GM12878 (cell line): Measurements from ENCODE around the gene DDX52. TPM values are rescaled to one million over a fixed set of nuclear protein-coding genes. Genes with fewer than 3 reads are reported as not detected.

Source experiments
- ATAC-seq: fragments of 200-7000 bp; cut with Tn5 transposase; 3 replicates; pipeline ENCODE4 v1.9.1; 2020; ENCODE audit warnings: mild to moderate bottlenecking, moderate library complexity
- BruUV-seq: library from RNA; stranded (reverse); fragments of 400-500 nt; replicated peaks from 2 replicates; lab custom pipeline; 2021; lab: Mats Ljungman, UMichigan
- CTCF ChIA-PET: fragments of 300-600 bp; sonication (Branson Sonifier 250); formaldehyde crosslinking; extraction: SDS; loops from one replicate; lab custom pipeline; 2021; ENCODE audit warnings: inconsistent platforms; lab: Yijun Ruan, JAX
- POLR2A ChIA-PET: fragments of 350-600 bp; formaldehyde crosslinking; extraction: SDS; loops from one replicate; lab custom pipeline; 2021; ENCODE audit warnings: inconsistent platforms; lab: Charles Lee
- RAD21 ChIA-PET: fragments of 300-600 bp; sonication (Branson Sonifier 250); formaldehyde crosslinking; loops from one replicate; lab custom pipeline; 2023; ENCODE audit warnings: antibody characterized with exemption; ENCODE audit not compliant: unreplicated experiment; lab: Charles Lee
- SMC1A ChIA-PET: fragments of 300-600 bp; sonication (Branson Sonifier 250); formaldehyde crosslinking; loops from one replicate; lab custom pipeline; 2023; ENCODE audit not compliant: unreplicated experiment, uncharacterized antibody; lab: Charles Lee
- DNase-seq: peaks from one replicate; pipeline ENCODE4 v3.0.0-alpha.2; 2011; ENCODE audit warnings: low read depth, low spot score
- FAIRE-seq: peaks from 3 replicates; lab custom pipeline; 2011; peaks lifted over from hg19 to GRCh38; lab: Jason Lieb, UNC
- H2AFZ ChIP-seq: 2 replicates; pipeline ENCODE4 v1.6.0; 2011; ENCODE audit warnings: low read depth, low read length, control low read depth; ENCODE audit not compliant: control insufficient read depth
- H3K27ac ChIP-seq: 2 replicates; pipeline ENCODE4 v1.5.1; 2011; ENCODE audit warnings: control low read depth; ENCODE audit not compliant: control insufficient read depth, insufficient read depth
- H3K27me3 ChIP-seq, 2 experiments: replicated peaks in 1 of 2; 2 replicates each; pipeline versions ENCODE4 v1.6.0 to v1.6.1; 2011; ENCODE audit warnings: low read length in 1 of 2; ENCODE audit not compliant: control insufficient read depth in 2 of 2, insufficient read depth in 2 of 2
- H3K36me3 ChIP-seq, 2 experiments: 2 replicates each; pipeline ENCODE4 v1.5.1; 2011; ENCODE audit warnings: low read length in 1 of 2; ENCODE audit not compliant: control insufficient read depth in 2 of 2, insufficient read depth in 2 of 2
- H3K4me1 ChIP-seq: 2 replicates; pipeline ENCODE4 v1.6.1; 2011; ENCODE audit warnings: mild to moderate bottlenecking, low read length, moderate library complexity, mixed read lengths; ENCODE audit not compliant: control insufficient read depth, insufficient read depth
- H3K4me2 ChIP-seq: 2 replicates; pipeline ENCODE4 v1.6.0; 2011; ENCODE audit warnings: control low read depth; ENCODE audit not compliant: control insufficient read depth, insufficient read depth
- H3K4me3 ChIP-seq: fragments of 200-600 bp; sonication (generic); 2 replicates; pipeline ENCODE4 v1.5.1; 2016
- H3K79me2 ChIP-seq: 2 replicates; pipeline ENCODE4 v1.6.0; 2011; ENCODE audit warnings: low read length; ENCODE audit not compliant: control insufficient read depth, insufficient read depth
- H3K9ac ChIP-seq: 2 replicates; pipeline ENCODE4 v1.8.0; 2011; ENCODE audit warnings: low read length, control low read depth, mixed read lengths; ENCODE audit not compliant: control insufficient read depth, insufficient read depth
- H3K9me3 ChIP-seq: replicated peaks from 3 replicates; pipeline ENCODE4 v1.5.1; 2011; ENCODE audit warnings: mild to moderate bottlenecking, low read length; ENCODE audit not compliant: control insufficient read depth, insufficient read depth
- H4K20me1 ChIP-seq: 2 replicates; pipeline ENCODE4 v1.6.0; 2011; ENCODE audit not compliant: control insufficient read depth, insufficient read depth
- DPF2 ChIP-seq: fragments of 450-650 bp; IDR thresholded peaks from 2 replicates; pipeline ENCODE4 v1.6.1; 2017; ENCODE audit warnings: mild to moderate bottlenecking
- E2F8 ChIP-seq: fragments of 450-650 bp; IDR thresholded peaks from 2 replicates; pipeline ENCODE4 v1.6.1; 2018; ENCODE audit warnings: mild to moderate bottlenecking, low read depth, moderate library complexity; ENCODE audit not compliant: partially characterized antibody
- EGR1 ChIP-seq, 2 experiments: IDR thresholded peaks; 1 replicate in 1 of 2; 2 replicates in 1 of 2; pipeline ENCODE4 v1.6.1; 2011 to 2012; ENCODE audit warnings: low read depth in 2 of 2, low read length in 2 of 2, borderline replicate concordance in 1 of 2, mild to moderate bottlenecking in 1 of 2, moderate library complexity in 1 of 2
- HDAC6 ChIP-seq: fragments of 200-600 bp; sonication (generic); IDR thresholded peaks from one replicate; pipeline ENCODE4 v1.8.0; 2017; ENCODE audit warnings: antibody characterized with exemption; ENCODE audit not compliant: unreplicated experiment
- HSF1 ChIP-seq: fragments of 150-350 bp; IDR thresholded peaks from 2 replicates; pipeline ENCODE4 v1.6.1; 2014; ENCODE audit warnings: mild to moderate bottlenecking, low read depth, low read length
- IKZF1 ChIP-seq: fragments of 450-650 bp; conservative IDR thresholded peaks from 2 replicates; pipeline ENCODE4 v1.6.1; 2017; ENCODE audit warnings: antibody characterized with exemption, mild to moderate bottlenecking
- IRF3 ChIP-seq: fragments of 450-650 bp; IDR thresholded peaks from 2 replicates; pipeline ENCODE4 v1.6.1; 2014; ENCODE audit warnings: mild to moderate bottlenecking
- IRF4 ChIP-seq: IDR thresholded peaks from 2 replicates; pipeline ENCODE4 v1.6.1; 2011; ENCODE audit warnings: low read depth, low read length
- KDM1A ChIP-seq: fragments of 200-600 bp; sonication (generic); IDR thresholded peaks from 2 replicates; pipeline ENCODE4 v1.6.1; 2016; ENCODE audit warnings: borderline replicate concordance
- MAX ChIP-seq: IDR thresholded peaks from 2 replicates; pipeline ENCODE4 v1.6.1; 2012; ENCODE audit warnings: low read depth, low read length, improper control_type of control experiment
- MYC ChIP-seq: IDR thresholded peaks from 2 replicates; pipeline ENCODE4 v1.6.1; 2011; ENCODE audit warnings: mild to moderate bottlenecking, low read length, moderate library complexity, inconsistent platforms; ENCODE audit not compliant: insufficient read depth, insufficient replicate concordance, insufficient read length, severe bottlenecking
- NRF1 ChIP-seq: conservative IDR thresholded peaks from 2 replicates; pipeline ENCODE4 v1.6.1; 2011; ENCODE audit warnings: mild to moderate bottlenecking, low read depth, low read length, improper control_type of control experiment
- RUNX3 ChIP-seq: IDR thresholded peaks from 2 replicates; pipeline ENCODE4 v1.6.1; 2012; ENCODE audit warnings: low read length, inconsistent platforms
- SUPT20H ChIP-seq: IDR thresholded peaks from 2 replicates; pipeline ENCODE4 v1.6.1; 2011; ENCODE audit warnings: low read depth, mild to moderate bottlenecking, low read length, moderate library complexity, borderline replicate concordance; ENCODE audit not compliant: control insufficient read depth
- TARDBP ChIP-seq: IDR thresholded peaks from 2 replicates; pipeline ENCODE4 v1.6.1; 2016; ENCODE audit warnings: borderline replicate concordance
- WGBS: methylation state at CpG from one replicate; pipeline ENCODE4 v1.1.6; 2016; ENCODE audit warnings: low lambda C conversion rate; ENCODE audit not compliant: insufficient replicate concordance, insufficient coverage; ENCODE audit errors: missing lambda C conversion rate; 5-methylcytosine and 5-hydroxymethylcytosine counted together
- in situ Hi-C: fragments of 300-500 bp; cut with MboI; formaldehyde crosslinking; loops from 9 replicates; pipeline ENCODE4 v1.14.3; 2018; ENCODE audit warnings: mixed read lengths
- intact Hi-C: fragments of 100-400 bp; cut with micrococcal nuclease; formaldehyde crosslinking; loops from one replicate; pipeline ENCODE4 v1.14.2; 2022; ENCODE audit not compliant: unreplicated experiment
- polyA plus RNA-seq, 11 experiments: library from polyadenylated mRNA; depleted of rRNA in 4 of 11; unstranded in 6 of 11; stranded (reverse) in 5 of 11; fragments of >200 nt; fragmentation: Nextera tagmentation in 4 of 11; fragmentation: Illumina TruSeq in 1 of 11; extraction: Ambion mirVana in 4 of 11; extraction: Trizol in 1 of 11; gene quantifications; 1 replicate in 1 of 11; 2 replicates in 10 of 11; pipeline versions ENCODE4 v1.2.1 to v1.2.3, GENCODE V29; 2011 to 2016; ENCODE audit warnings: inconsistent platforms in 2 of 11, missing spikeins in 2 of 11, low read depth in 1 of 11
- total RNA-seq, 4 experiments: library from RNA; depleted of rRNA in 3 of 4; stranded (reverse); fragments of >200 nt in 3 of 4; fragmentation: Illumina TruSeq in 1 of 4; extraction: Trizol in 1 of 4; gene quantifications; 2 replicates each; pipeline versions ENCODE4 v1.2.1 to v1.2.3, GENCODE V29; 2013 to 2021

Gene DDX52
- total and polyA plus RNA-seq, 10 of the 15 experiments (the other 5 are each of a cell fraction or from before 2014, with no cell fraction given) = 14.8 to 49.7 (median 26.3) TPM

GRCh38 chr17:37609170-37610040 lies 33.8 kb downstream of the DDX52 start, which contains the start of gene SYNRG:
TSS of gene SYNRG (minus strand) at chr17:37609418. CDS start at chr17:37609355, 63 bp downstream.
- Histone ChIP-seq H3K79me2 (peaks cover 42% of the 10 kb centered on the region), H3K9ac (peak within 1 kb of the TSS; percentile 95), H4K20me1 (no peaks in the 10 kb centered on the region), H3K36me3 (peaks cover 0 to 3% of the 10 kb centered on the region in 2 experiments; a peak in 1 of 4 replicates), H2AFZ (peak within 1 kb of the TSS; percentile 81), H3K4me3 (peak within 1 kb of the TSS; percentile 78), H3K27ac (peak within 1 kb of the TSS; percentile 89), H3K9me3 (peaks cover 1% of the 10 kb centered on the region; the same call in 1 of the 3 replicates), H3K4me2 (peak within 1 kb of the TSS; percentile 68), H3K27me3 (no peaks in the 10 kb centered on the region), H3K4me1 (peaks cover 8% of the 10 kb centered on the region; the same call in 1 of the 2 replicates)
- ATAC-seq (peak; percentile 93), FAIRE-seq (no peak), DNase-seq (peak; percentile 81)
- in situ Hi-C loops (loop anchor here (5.0 to 25.0 kb wide), 2 partner anchors 47 to 1828 kb away; no protein-coding TSS in a partner anchor), intact Hi-C loops (loop anchor here (2.0 to 5.0 kb wide), 2 partner anchors 121 to 183 kb away; partner anchors contain the start of gene DUSP14)
- ChIA-PET CTCF (interaction anchor here (0.7 to 2.6 kb wide), 13 partner anchors 9 to 235 kb away, joined by 3 to 11 read pairs (median 3); no protein-coding TSS in a partner anchor), SMC1A (interaction anchor here (0.6 to 3.6 kb wide), 10 partner anchors 17 to 182 kb away, joined by 3 to 19 read pairs (median 3); no protein-coding TSS in a partner anchor), POLR2A (interaction anchor here (0.5 to 1.8 kb wide), 9 partner anchors 9 to 202 kb away, joined by 3 to 7 read pairs (median 3); partner anchors contain the start of genes ACACA and TADA2A), RAD21 (interaction anchor here (0.6 to 2.9 kb wide), 13 partner anchors 9 to 236 kb away, joined by 3 to 15 read pairs (median 4); partner anchors contain the start of genes ACACA and TADA2A)
- BruUV-seq = TSS peak; percentile 69
- 2% methylated on average over 58 of the region's 60 CpGs for WGBS
- TF ChIP-seq E2F8 = no peak
- no peak for TF ChIP-seq HDAC6
- TF ChIP-seq IRF3 = peak; percentile 43; the same call in 1 of the 2 replicates
- no peak for TF ChIP-seq NRF1
- peak; percentile 78 for TF ChIP-seq DPF2
- TF ChIP-seq MAX = peak; percentile 99
- no peak for TF ChIP-seq MYC
- no peak for TF ChIP-seq SUPT20H
- TF ChIP-seq RUNX3 = peak; percentile 56; the same call in 1 of the 2 replicates
- TF ChIP-seq EGR1 (IDR thresholded peaks at IDR 0.05; ENCODE audit: borderline replicate concordance in 1 of 2, low read depth in 2 of 2, low read length in 2 of 2) = peak in 1 of 2 experiments; percentile 24; a peak in 1 of 3 replicates
- 0 out of 2 replicates have a peak, but pooled peaks have one; percentile 36 for TF ChIP-seq HSF1
- TF ChIP-seq KDM1A = no peak
- no peak for TF ChIP-seq IRF4
- peak; percentile 72 for TF ChIP-seq IKZF1
- TF ChIP-seq TARDBP = no peak
